ENCODE measurements around the gene DRAP1. TPM values are rescaled to one million over a fixed set of nuclear protein-coding genes. Genes with fewer than 3 reads are reported as not detected.
"Not testable (repeated sequence)": the region's sequence is repeated elsewhere in the genome, so short reads cannot be mapped to it uniquely, and the experiment has no call there.

The DRAP1 gene
- total RNA-seq, 1 experiment from 2014 or later, result 122 TPM

- H3K27me3 ChIP-seq (replicated peaks; ENCODE audit: insufficient read depth, low read depth, low read length, poor library complexity), result no peaks in the 10 kb centered on the region
- ChIA-PET POLR2A (ENCODE audit: low non-redundant PET) (no interaction called here), CTCF (no interaction called here)
- no peak for DNase-seq (ENCODE audit: low spot score)
- intact Hi-C loops (cut with micrococcal nuclease; ENCODE audit: unreplicated experiment), result no loop called here
- no TSS peak for BruUV-seq (replicated peaks)
- H3K4me1 ChIP-seq (ENCODE audit: insufficient read depth, low read length, poor library complexity, severe bottlenecking), result no peaks in the 10 kb centered on the region
- no peak overlapping the region for H3K4me3 ChIP-seq (ENCODE audit: low read depth, low read length, poor library complexity, severe bottlenecking)
- H3K36me3 ChIP-seq (ENCODE audit: insufficient read depth, low read length, poor library complexity, severe bottlenecking), result no peaks in the 10 kb centered on the region
- TF ChIP-seq CTCF (conservative IDR thresholded peaks at IDR 0.05; ENCODE audit: low read depth, low read length) (no peak), EZH2 (IDR thresholded peaks at IDR 0.05; ENCODE audit: borderline replicate concordance, low read depth, low read length, poor library complexity, severe bottlenecking) (no peak)
- no peak overlapping the region for H3K27ac ChIP-seq (ENCODE audit: low read depth, low read length, poor library complexity, severe bottlenecking)
- no peaks in the 10 kb centered on the region for H3K9me3 ChIP-seq (ENCODE audit: low read depth, low read length, poor library complexity, severe bottlenecking)
These were observed 27.9 kb downstream of the DRAP1 start for GRCh38 chr11:65947133-65947532.

DNA sequence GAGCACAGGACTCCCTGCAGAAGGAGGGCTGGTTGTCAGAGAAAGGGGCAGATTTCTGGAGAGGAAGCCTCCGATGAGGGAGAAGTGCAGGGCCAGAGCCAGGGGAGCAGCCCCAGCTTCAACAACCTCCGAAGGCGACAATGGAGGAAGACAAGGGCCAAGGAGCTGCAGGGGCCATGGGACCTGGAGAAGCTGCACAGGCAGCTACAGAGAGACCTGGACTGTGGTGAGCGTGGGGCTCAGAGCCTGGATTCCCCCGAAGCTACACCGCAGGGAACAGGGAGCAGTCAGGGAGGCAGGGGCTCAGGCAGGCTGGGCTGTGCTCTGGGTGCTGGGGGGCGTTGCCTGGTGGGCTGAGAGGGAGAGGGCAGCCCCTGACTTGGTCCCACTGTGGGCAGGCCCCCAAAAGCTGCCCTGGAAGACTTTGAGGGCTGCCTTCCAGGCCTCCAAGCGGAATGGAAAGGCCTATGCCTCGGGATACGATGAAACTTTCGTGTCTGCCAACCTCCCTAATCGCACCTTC, 28.4 kb downstream of the DRAP1 start:
- TF ChIP-seq EZH2 (IDR thresholded peaks at IDR 0.05; ENCODE audit: borderline replicate concordance, low read depth, low read length, poor library complexity, severe bottlenecking) (no peak), CTCF (conservative IDR thresholded peaks at IDR 0.05; ENCODE audit: low read depth, low read length) (no peak)
- H3K27ac ChIP-seq (ENCODE audit: low read depth, low read length, poor library complexity, severe bottlenecking), result no peak overlapping the region

DNA sequence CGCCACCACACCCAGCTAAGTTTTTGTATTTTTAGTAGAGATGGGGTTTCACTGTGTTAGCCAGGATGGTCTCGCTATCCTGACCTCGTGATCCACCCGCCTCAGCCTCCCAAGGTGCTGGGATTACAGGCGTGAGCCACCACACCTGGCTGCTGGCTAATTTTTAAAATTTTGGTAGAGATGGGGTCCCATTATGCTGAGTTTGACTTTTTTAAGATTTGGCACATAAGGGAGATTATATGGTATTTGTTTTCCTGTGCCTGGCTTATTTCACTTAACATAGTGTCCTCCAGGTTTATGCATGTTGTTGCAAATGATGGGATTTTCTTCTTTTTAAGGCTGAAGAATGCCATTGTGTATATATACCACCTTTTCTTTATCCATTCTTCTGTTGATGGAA, 31.5 kb downstream of the DRAP1 start:
- intact Hi-C loops (cut with micrococcal nuclease; ENCODE audit: unreplicated experiment); POLR2A ChIA-PET (ENCODE audit: low non-redundant PET); H3K4me3 ChIP-seq (ENCODE audit: low read depth, low read length, poor library complexity, severe bottlenecking); H3K9me3 ChIP-seq (ENCODE audit: low read depth, low read length, poor library complexity, severe bottlenecking); H3K27me3 ChIP-seq (replicated peaks; ENCODE audit: insufficient read depth, low read depth, low read length, poor library complexity); H3K27ac ChIP-seq (ENCODE audit: low read depth, low read length, poor library complexity, severe bottlenecking); H3K36me3 ChIP-seq (ENCODE audit: insufficient read depth, low read length, poor library complexity, severe bottlenecking); CTCF ChIA-PET; H3K4me1 ChIP-seq (ENCODE audit: insufficient read depth, low read length, poor library complexity, severe bottlenecking); BruUV-seq (replicated peaks); DNase-seq (ENCODE audit: low spot score): not testable (repeated sequence)

More for the DNA sequence above, 28.4 kb downstream of the DRAP1 start:
- CTCF ChIA-PET, result no interaction called here
- Histone ChIP-seq H3K4me3 (ENCODE audit: low read depth, low read length, poor library complexity, severe bottlenecking) (no peak overlapping the region), H3K9me3 (ENCODE audit: low read depth, low read length, poor library complexity, severe bottlenecking) (no peaks in the 10 kb centered on the region), H3K4me1 (ENCODE audit: insufficient read depth, low read length, poor library complexity, severe bottlenecking) (no peaks in the 10 kb centered on the region), H3K27me3 (replicated peaks; ENCODE audit: insufficient read depth, low read depth, low read length, poor library complexity) (no peaks in the 10 kb centered on the region), H3K36me3 (ENCODE audit: insufficient read depth, low read length, poor library complexity, severe bottlenecking) (no peaks in the 10 kb centered on the region)
- DNase-seq (ENCODE audit: low spot score), result no peak
- BruUV-seq (replicated peaks), result no TSS peak
- POLR2A ChIA-PET (ENCODE audit: low non-redundant PET), result no interaction called here
- intact Hi-C loops (cut with micrococcal nuclease; ENCODE audit: unreplicated experiment), result no loop called here

GRCh38 chr11:65951641-65952040, 32.4 kb downstream of the DRAP1 start:
- CTCF ChIA-PET; H3K27ac ChIP-seq (ENCODE audit: low read depth, low read length, poor library complexity, severe bottlenecking); BruUV-seq (replicated peaks); H3K27me3 ChIP-seq (replicated peaks; ENCODE audit: insufficient read depth, low read depth, low read length, poor library complexity); H3K9me3 ChIP-seq (ENCODE audit: low read depth, low read length, poor library complexity, severe bottlenecking); H3K36me3 ChIP-seq (ENCODE audit: insufficient read depth, low read length, poor library complexity, severe bottlenecking); DNase-seq (ENCODE audit: low spot score); H3K4me3 ChIP-seq (ENCODE audit: low read depth, low read length, poor library complexity, severe bottlenecking); POLR2A ChIA-PET (ENCODE audit: low non-redundant PET); H3K4me1 ChIP-seq (ENCODE audit: insufficient read depth, low read length, poor library complexity, severe bottlenecking); intact Hi-C loops (cut with micrococcal nuclease; ENCODE audit: unreplicated experiment): not testable (repeated sequence)
